Measurements from ENCODE around the gene MRPS15. TPM values are rescaled to one million over a fixed set of nuclear protein-coding genes. Genes with fewer than 3 reads are reported as not detected.

The MRPS15 gene
- 98.7 TPM for total RNA-seq (2021; ENCODE audit: unreplicated experiment)
- 49.0 and 74.2 TPM in 2 replicates for polyA plus RNA-seq (2012)
- percentile 79 among the genes with signal in this experiment for Bru-seq, nascent RNA
- BruChase-seq, experiment 1, labeled RNA remaining after a 6-hour chase = percentile 88 among the genes with signal in this experiment
- percentile 84 among the genes with signal in this experiment for BruChase-seq, experiment 2, labeled RNA remaining after a 2-hour chase
- long read RNA-seq, transcript MRPS15-201 (8 exons, 1,006 nt) = major isoform, 44 of 55 reads
- long read RNA-seq, partial matches to known transcripts = 3 of 55 reads
- long read RNA-seq, other reads (novel, unspliced or antisense) = 7 of 55 reads

DNA sequence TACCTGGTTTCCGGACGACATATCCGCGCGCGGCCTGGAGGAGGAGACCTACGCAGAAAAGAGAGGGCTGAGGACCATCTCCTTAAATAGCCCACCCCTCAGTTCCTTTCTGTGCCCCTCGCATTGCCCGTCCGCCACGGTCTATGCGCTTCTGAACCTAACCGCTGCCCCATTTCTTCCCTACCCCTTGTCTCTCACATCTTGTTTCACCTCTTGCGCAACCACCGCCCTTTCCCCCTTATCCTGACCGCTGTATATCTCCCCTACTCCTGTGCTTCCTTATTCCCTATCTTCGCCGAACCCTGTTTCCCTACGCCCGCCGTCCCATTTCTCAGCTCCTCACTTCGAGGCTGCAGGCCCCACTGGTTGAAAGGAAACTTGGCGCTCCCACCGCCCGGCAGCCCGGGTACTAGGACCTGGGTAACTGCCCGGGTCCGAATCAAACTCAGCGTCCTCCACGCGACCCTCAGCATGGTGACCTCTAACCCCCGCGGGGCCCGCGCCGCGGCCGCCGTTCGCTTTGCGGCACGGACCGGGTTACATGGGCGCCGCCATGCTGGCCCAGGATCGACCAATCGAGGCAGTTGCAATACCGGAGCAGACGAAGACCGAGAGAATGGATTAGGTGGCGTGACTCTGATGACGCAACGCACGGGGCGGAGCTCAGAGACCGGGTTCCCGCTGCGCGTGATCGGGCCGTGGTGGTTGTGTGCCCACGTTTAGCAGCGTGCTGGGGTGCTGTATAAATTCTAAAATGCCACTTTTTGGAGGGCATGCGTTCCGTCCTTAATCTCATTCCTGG is at the start of gene MRPS15:
Gene MRPS15 (minus strand): TSS at position 582 of the 802 bp plus-strand sequence. CDS start 109 bp downstream, at position 473.
- H3K27ac ChIP-seq (ENCODE audit: low read depth, low read length) = peak within 1 kb of the TSS; percentile 84
- H3K9me2 ChIP-seq (ENCODE audit: insufficient read depth) = no peaks in the 10 kb centered on the region
- DNase-seq (ENCODE audit: low read depth, low spot score) (peak; percentile 88), ATAC-seq (peak; percentile 90)
- peaks cover 6 to 22% of the 10 kb centered on the region in 2 experiments; a peak in 3 of 4 replicates for H3K36me3 ChIP-seq (ENCODE audit: control insufficient read depth in 1 of 2, insufficient read depth in 2 of 2, low read length in 2 of 2)
- no peaks in the 10 kb centered on the region for H3K9me3 ChIP-seq (ENCODE audit: control insufficient read depth in 1 of 2, insufficient read depth in 1 of 2, low read depth in 1 of 2, low read length in 2 of 2)
- peak within 1 kb of the TSS; percentile 83 for H3K9ac ChIP-seq (ENCODE audit: low read length)
- RAD21 ChIA-PET (ENCODE audit: low non-redundant PET in 1 of 2, low total read pairs in 2 of 2, uncharacterized antibody in 2 of 2, unreplicated experiment in 2 of 2) = no interaction called here
- H3K4me2 ChIP-seq (ENCODE audit: low read length) = peak within 1 kb of the TSS; percentile 90
- H3K4me1 ChIP-seq (ENCODE audit: control insufficient read depth in 1 of 2, insufficient read depth in 2 of 2, low read length in 2 of 2) = peaks cover 11 to 33% of the 10 kb centered on the region in 2 experiments
- no TSS peak for BruUV-seq (replicated peaks)
- H3K4me3 ChIP-seq (replicated peaks in 1 of 2; ENCODE audit: low read depth in 1 of 2, low read length in 2 of 2) = peak within 1 kb of the TSS; percentile 73 to 100
- CTCF ChIA-PET = interaction anchor here (0.7 to 1.3 kb wide), 3 partner anchors 9 to 52 kb away, joined by 3 to 4 read pairs (median 3); partner anchors contain the start of gene OSCP1
- peaks cover 28% of the 10 kb centered on the region for H3K79me2 ChIP-seq (ENCODE audit: insufficient read depth, low read length)
- no peaks in the 10 kb centered on the region for H4K20me1 ChIP-seq (ENCODE audit: insufficient read depth)
- intact Hi-C loops (cut with micrococcal nuclease) = loop anchor here (2.0 kb wide), 1 partner anchor 21 kb away; no protein-coding TSS in a partner anchor
- POLR2A ChIA-PET = interaction anchor here (0.6 to 2.0 kb wide), 6 partner anchors 10 to 63 kb away, joined by 3 to 20 read pairs (median 4); partner anchors contain the start of gene OSCP1
- H2AFZ ChIP-seq (ENCODE audit: low read depth, low read length, poor library complexity, severe bottlenecking) = no peak within 1 kb of the TSS
- H3K27me3 ChIP-seq (ENCODE audit: insufficient read depth, low read length) = no peaks in the 10 kb centered on the region
- TF ChIP-seq YY1 (IDR thresholded peaks at IDR 0.05; ENCODE audit: extremely low read depth, insufficient replicate concordance, low read depth, low read length) = peak; percentile 100
- TF ChIP-seq JUND (IDR thresholded peaks at IDR 0.05) = no peak
- TF ChIP-seq, protein P1, sequence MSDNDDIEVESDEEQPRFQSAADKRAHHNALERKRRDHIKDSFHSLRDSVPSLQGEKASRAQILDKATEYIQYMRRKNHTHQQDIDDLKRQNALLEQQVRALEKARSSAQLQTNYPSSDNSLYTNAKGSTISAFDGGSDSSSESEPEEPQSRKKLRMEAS (IDR thresholded peaks at IDR 0.05) = peak; percentile 95
- TF ChIP-seq SP1 (IDR thresholded peaks at IDR 0.05; ENCODE audit: low read depth) = peak; percentile 89
- TF ChIP-seq, protein P2, sequence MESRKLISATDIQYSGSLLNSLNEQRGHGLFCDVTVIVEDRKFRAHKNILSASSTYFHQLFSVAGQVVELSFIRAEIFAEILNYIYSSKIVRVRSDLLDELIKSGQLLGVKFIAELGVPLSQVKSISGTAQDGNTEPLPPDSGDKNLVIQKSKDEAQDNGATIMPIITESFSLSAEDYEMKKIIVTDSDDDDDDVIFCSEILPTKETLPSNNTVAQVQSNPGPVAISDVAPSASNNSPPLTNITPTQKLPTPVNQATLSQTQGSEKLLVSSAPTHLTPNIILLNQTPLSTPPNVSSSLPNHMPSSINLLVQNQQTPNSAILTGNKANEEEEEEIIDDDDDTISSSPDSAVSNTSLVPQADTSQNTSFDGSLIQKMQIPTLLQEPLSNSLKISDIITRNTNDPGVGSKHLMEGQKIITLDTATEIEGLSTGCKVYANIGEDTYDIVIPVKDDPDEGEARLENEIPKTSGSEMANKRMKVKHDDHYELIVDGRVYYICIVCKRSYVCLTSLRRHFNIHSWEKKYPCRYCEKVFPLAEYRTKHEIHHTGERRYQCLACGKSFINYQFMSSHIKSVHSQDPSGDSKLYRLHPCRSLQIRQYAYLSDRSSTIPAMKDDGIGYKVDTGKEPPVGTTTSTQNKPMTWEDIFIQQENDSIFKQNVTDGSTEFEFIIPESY (IDR thresholded peaks at IDR 0.05; ENCODE audit: extremely low read depth, insufficient replicate concordance, low read length) = no peak
- TF ChIP-seq ZFX (IDR thresholded peaks at IDR 0.05) = peak; percentile 94
- no peak for TF ChIP-seq EZH2phosphoT487 (IDR thresholded peaks at IDR 0.05; ENCODE audit: borderline replicate concordance)
- peak; percentile 93 for TF ChIP-seq POLR2AphosphoS5 (IDR thresholded peaks at IDR 0.05; ENCODE audit: low read depth, low read length)
- no peak for TF ChIP-seq EGR1 (IDR thresholded peaks at IDR 0.05; ENCODE audit: low read depth)
- TF ChIP-seq FOSL1 (IDR thresholded peaks at IDR 0.05; ENCODE audit: low read depth) = no peak
- TF ChIP-seq POLR2A (IDR thresholded peaks at IDR 0.05; ENCODE audit: borderline replicate concordance, extremely low read depth, insufficient read depth, insufficient read length) = peak; percentile 88
- peak; percentile 98 for TF ChIP-seq SRF (IDR thresholded peaks at IDR 0.05; ENCODE audit: low read depth)
- TF ChIP-seq, protein P3, sequence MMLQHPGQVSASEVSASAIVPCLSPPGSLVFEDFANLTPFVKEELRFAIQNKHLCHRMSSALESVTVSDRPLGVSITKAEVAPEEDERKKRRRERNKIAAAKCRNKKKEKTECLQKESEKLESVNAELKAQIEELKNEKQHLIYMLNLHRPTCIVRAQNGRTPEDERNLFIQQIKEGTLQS (IDR thresholded peaks at IDR 0.05) = no peak
- no peak for TF ChIP-seq RAD21 (IDR thresholded peaks at IDR 0.05; ENCODE audit: low read depth)
- TF ChIP-seq TCF7L2 (IDR thresholded peaks at IDR 0.05; ENCODE audit: borderline replicate concordance, extremely low read depth, insufficient read depth, insufficient read length) = peak; percentile 69
- TF ChIP-seq EZH2 (IDR thresholded peaks at IDR 0.05) = no peak
- no peak for TF ChIP-seq ZNF274 (IDR thresholded peaks at IDR 0.05; ENCODE audit: low read depth, low read length)
- TF ChIP-seq, protein P4, sequence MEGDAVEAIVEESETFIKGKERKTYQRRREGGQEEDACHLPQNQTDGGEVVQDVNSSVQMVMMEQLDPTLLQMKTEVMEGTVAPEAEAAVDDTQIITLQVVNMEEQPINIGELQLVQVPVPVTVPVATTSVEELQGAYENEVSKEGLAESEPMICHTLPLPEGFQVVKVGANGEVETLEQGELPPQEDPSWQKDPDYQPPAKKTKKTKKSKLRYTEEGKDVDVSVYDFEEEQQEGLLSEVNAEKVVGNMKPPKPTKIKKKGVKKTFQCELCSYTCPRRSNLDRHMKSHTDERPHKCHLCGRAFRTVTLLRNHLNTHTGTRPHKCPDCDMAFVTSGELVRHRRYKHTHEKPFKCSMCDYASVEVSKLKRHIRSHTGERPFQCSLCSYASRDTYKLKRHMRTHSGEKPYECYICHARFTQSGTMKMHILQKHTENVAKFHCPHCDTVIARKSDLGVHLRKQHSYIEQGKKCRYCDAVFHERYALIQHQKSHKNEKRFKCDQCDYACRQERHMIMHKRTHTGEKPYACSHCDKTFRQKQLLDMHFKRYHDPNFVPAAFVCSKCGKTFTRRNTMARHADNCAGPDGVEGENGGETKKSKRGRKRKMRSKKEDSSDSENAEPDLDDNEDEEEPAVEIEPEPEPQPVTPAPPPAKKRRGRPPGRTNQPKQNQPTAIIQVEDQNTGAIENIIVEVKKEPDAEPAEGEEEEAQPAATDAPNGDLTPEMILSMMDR (IDR thresholded peaks at IDR 0.05 in 2 of 3, conservative IDR thresholded peaks at IDR 0.05 in 1 of 3; ENCODE audit: borderline replicate concordance in 1 of 3, insufficient read depth in 1 of 3, low read depth in 2 of 3, low read length in 2 of 3) = no peak
- TF ChIP-seq SIN3A (IDR thresholded peaks at IDR 0.05; ENCODE audit: low read depth) = peak; percentile 47; the same call in 1 of the 2 replicates
- peak; percentile 41; the same call in 1 of the 2 replicates for TF ChIP-seq CBX3 (IDR thresholded peaks at IDR 0.05; ENCODE audit: low read depth)
- TF ChIP-seq CEBPB (IDR thresholded peaks at IDR 0.05; ENCODE audit: low read depth) = peak; percentile 97

Data from HCT116 (cell line).